Activated CD4-positive, alpha-beta T cell treated with anti-CD3 and anti-CD28 coated beads, Interleukin-2, amount 10 ng/mL, durations not matched to agents 7 days and 5 days (primary cell): Measurements from ENCODE around the gene NUDC. TPM values are rescaled to one million over a fixed set of nuclear protein-coding genes. Genes with fewer than 3 reads are reported as not detected.
A peak's percentile ranks its signal among the peaks of the same experiment; 100 is the strongest.
"Not testable (repeated sequence)": the region's sequence is repeated elsewhere in the genome, so short reads cannot be mapped to it uniquely, and the experiment has no call there.

Experiments
- CTCF ChIA-PET: fragments of 350-600 bp; sonication (Branson Sonifier 250); formaldehyde crosslinking; loops from one replicate; lab custom pipeline; 2021; ENCODE audit warnings: antibody characterized with exemption; lab: Charles Lee
- POLR2A ChIA-PET: fragments of 350-600 bp; sonication (Branson Sonifier 250); formaldehyde crosslinking; loops from one replicate; lab custom pipeline; 2021; ENCODE audit warnings: antibody characterized with exemption; lab: Charles Lee
- DNase-seq: peaks from one replicate; pipeline ENCODE4 v3.0.0-alpha.2; 2020
- H3K27ac Mint-ChIP-seq: one replicate; pipeline ENCODE4 v1.8.0; 2021; ENCODE audit warnings: mild to moderate bottlenecking, moderate library complexity, mixed read lengths
- H3K27me3 Mint-ChIP-seq: one replicate; pipeline ENCODE4 v1.8.0; 2021; ENCODE audit warnings: mixed read lengths
- H3K36me3 Mint-ChIP-seq: one replicate; pipeline ENCODE4 v1.8.0; 2021; ENCODE audit warnings: low read depth, mixed read lengths
- H3K4me1 Mint-ChIP-seq: one replicate; pipeline ENCODE4 v1.8.0; 2021; ENCODE audit warnings: mixed read lengths
- H3K4me3 Mint-ChIP-seq: one replicate; pipeline ENCODE4 v1.8.0; 2021; ENCODE audit warnings: mild to moderate bottlenecking, moderate library complexity, mixed read lengths
- H3K9me3 Mint-ChIP-seq: one replicate; pipeline ENCODE4 v1.8.0; 2021; ENCODE audit warnings: mixed read lengths
- total RNA-seq, 2 experiments: library from RNA; stranded (reverse); gene quantifications; one replicate each; pipeline ENCODE4 v1.2.3, GENCODE V29; 2021

The NUDC gene
- total RNA-seq, 2 experiments from 2014 or later = 56.2 to 64.5 TPM

DNA sequence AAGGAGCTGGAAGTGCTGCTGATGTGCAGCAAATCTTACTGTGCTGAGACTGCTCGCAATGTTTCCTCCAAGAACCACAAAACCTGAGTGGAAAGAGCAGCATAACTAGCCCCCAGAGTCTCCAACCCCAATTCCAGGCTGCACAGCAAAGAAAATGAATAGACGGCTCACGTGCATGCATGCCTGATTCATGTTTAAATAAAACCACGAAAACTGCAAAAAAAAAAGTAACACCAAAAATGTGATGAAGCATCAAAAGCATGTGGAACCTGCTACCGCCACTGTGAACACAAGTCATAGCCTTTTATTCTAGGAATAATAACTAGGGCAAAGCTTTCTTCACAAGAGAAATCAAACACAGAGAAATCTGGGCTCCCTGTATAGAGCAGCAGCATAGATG lies 62.3 kb downstream of the NUDC start:
- DNase-seq = no peak
- POLR2A ChIA-PET = no interaction called here

DNA sequence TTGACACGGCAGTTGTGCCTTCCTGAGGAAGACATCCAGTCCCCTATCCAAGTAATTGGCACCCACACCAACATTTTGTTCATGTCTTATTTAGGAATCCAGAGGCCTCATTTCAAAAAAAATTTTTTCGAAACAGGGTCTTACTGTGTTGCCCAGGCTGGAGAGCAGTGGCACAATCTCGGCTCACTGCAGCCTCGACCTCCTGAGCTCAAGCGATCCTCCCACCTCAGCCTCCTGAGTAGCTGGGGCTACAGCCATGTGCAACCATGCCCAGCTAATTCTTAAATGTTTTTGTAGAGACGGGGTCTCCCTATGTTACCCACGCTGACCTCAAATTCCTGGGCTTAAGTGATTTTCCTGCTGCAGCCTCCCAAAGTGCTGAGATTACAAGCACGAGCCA lies 62.7 kb downstream of the NUDC start:
- CTCF ChIA-PET = no interaction called here
- no peak for DNase-seq
- no peak overlapping the region for H3K27ac Mint-ChIP-seq

More for the DNA sequence above, 62.3 kb downstream of the NUDC start:
- Mint-ChIP-seq H3K9me3 (no peaks in the 10 kb centered on the region), H3K36me3 (no peaks in the 10 kb centered on the region), H3K27ac (no peak overlapping the region), H3K4me3 (no peak overlapping the region), H3K4me1 (no peaks in the 10 kb centered on the region), H3K27me3 (peaks cover 30% of the 10 kb centered on the region)
- CTCF ChIA-PET = no interaction called here

DNA sequence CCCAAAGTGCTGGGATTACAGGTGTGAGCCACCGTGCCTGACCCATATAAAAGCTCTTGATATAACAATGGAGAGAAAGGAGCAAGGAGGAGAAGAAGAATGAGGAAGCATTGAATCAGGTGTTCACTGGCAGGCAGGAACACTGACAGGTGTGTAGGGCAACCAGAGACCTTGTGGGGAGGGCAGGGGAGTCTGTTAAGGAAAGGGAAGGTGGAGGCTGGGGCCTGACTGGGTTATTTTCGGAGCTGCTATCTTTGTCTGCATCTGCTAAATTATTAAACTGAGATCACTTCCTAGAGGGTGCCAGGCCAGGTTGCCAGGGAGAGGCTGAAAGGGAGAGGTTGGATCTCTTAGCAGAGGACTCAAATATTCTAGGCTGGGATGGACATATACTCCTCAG lies 65.1 kb downstream of the NUDC start:
- no peaks in the 10 kb centered on the region for H3K9me3 Mint-ChIP-seq
- CTCF ChIA-PET = interaction anchor here (0.9 to 1.2 kb wide), 4 partner anchors 10 to 20 kb away, joined by 3 read pairs; no protein-coding TSS in a partner anchor
- H3K4me3 Mint-ChIP-seq = no peak overlapping the region
- peaks cover 50% of the 10 kb centered on the region for H3K27me3 Mint-ChIP-seq
- H3K4me1 Mint-ChIP-seq = peaks cover 5% of the 10 kb centered on the region
- DNase-seq = no peak
- no peak overlapping the region for H3K27ac Mint-ChIP-seq
- POLR2A ChIA-PET = no interaction called here
- no peaks in the 10 kb centered on the region for H3K36me3 Mint-ChIP-seq

More for the DNA sequence above, 62.7 kb downstream of the NUDC start:
- no peaks in the 10 kb centered on the region for H3K9me3 Mint-ChIP-seq
- peaks cover 30% of the 10 kb centered on the region for H3K27me3 Mint-ChIP-seq
- H3K36me3 Mint-ChIP-seq = no peaks in the 10 kb centered on the region
- no peak overlapping the region for H3K4me3 Mint-ChIP-seq
- no peaks in the 10 kb centered on the region for H3K4me1 Mint-ChIP-seq
- POLR2A ChIA-PET = no interaction called here

DNA sequence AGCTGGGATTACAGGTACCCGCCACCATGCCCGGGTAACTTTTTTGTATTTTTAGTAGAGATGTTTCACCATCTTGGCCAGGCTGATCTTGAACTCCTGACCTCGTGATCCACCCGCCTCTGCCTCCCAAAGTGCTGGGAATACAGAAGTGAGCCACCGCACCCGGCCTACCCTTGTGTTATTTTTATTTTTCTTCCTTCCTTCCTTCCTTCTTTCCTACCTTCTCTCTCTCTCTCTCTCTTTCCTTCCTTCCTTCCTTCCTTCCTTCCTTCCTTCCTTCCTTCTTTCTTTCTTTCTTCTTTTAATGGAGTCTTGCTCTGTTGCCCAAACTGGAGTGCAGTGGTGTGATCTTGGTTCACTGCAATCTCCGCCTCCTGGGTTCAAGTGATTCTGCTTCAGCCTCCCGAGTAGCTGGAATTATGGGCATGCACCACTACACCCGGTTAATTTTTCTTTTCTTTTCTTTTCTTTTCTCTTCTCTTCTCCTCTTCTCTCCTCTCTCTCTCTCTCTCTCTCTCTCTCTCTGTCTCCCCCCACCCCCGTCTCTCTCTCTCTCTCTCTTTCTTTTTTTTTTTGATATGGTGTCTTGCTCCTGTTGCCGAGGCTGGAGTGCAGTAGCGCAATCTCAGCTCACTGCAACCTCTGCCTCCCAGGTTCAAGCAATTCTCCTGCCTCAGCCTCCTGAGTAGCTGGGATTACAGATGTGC lies 68.0 kb downstream of the NUDC start:
- H3K27ac Mint-ChIP-seq, H3K4me3 Mint-ChIP-seq, POLR2A ChIA-PET, CTCF ChIA-PET, DNase-seq, H3K9me3 Mint-ChIP-seq, H3K36me3 Mint-ChIP-seq: not testable (repeated sequence)
- peaks cover 17% of the 10 kb centered on the region for H3K4me1 Mint-ChIP-seq
- H3K27me3 Mint-ChIP-seq = peaks cover 54% of the 10 kb centered on the region

DNA sequence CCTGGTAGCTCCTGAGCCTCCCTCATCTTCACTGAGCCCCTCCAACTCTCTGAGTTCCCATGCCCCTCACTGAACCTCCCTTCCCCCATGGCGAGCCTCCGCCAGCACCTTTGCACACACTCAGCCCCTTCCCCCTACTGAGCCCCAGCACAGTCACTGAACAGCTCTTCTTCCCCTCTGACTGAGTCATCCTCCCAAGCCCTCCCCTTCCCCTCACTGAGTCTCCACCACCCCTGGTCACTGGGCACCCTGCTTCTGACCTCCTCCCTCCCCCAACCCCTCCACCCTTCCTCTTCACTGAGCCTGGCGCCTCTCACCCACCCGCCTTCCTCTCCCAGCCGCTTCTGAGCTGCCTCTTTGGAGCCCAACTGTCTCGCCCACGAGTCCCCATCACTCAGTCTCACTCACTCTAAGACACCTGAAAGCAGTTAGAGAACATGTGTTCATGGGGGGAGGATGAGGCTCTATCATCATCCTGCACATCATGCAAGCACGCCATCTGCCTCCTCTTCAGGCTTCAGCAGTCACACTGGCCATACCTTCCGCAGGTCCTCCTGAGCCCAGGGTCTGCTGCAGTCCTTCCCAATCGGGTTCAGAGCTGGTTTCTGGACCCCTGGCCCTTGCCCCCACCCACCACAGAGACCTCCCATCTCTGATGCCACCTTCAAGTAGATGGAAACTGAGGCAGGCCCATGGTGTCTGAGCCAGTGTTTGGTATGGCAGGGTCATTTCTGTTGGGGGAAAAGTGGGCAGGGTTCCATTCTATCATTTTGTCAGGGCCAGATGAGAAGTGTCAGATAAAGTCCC lies 70.0 kb downstream of the NUDC start:
- Mint-ChIP-seq H3K9me3 (no peaks in the 10 kb centered on the region), H3K4me3 (no peak overlapping the region), H3K4me1 (peaks cover 17% of the 10 kb centered on the region), H3K36me3 (no peaks in the 10 kb centered on the region), H3K27me3 (peaks cover 64% of the 10 kb centered on the region), H3K27ac (no peak overlapping the region)
- no peak for DNase-seq
- CTCF ChIA-PET = no interaction called here
- POLR2A ChIA-PET = no interaction called here

DNA sequence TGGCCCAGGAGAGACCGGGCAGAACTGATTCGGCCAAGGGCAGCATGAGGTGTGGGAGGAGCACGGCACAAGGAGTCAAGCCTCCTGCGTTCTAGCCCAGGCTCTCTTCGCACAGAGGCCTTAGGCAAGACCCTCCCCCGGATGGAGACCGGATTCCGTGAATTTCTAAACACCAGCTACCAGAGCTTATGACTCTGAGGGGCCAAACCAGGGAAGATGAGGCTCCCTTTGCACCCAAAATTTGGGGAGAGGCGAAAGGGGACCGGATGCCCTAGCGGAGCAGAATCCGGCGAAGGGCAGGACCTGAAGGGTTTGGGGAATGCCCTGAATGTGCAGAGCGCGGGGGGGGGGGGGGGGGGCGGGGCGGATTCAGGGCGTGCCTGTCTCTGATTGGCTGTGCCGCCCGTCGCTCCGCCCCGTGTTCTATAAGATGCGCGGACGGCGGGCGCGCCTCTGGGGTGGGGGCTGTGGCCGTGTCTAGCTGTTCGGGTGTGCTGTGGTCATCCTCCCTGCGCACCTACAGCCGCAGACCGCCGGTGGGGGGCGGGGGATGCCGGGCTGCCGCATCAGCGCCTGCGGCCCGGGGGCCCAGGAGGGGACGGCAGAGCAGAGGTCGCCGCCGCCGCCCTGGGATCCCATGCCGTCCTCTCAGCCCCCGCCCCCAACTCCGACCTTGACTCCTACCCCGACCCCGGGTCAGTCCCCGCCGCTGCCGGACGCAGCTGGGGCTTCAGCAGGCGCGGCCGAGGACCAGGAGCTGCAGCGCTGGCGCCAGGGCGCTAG lies 71.9 kb downstream of the NUDC start, which contains the start of gene TRNP1:
TSS of gene TRNP1 (plus strand) at position 456 of the 783 bp plus-strand sequence. CDS start at position 551, 95 bp downstream.
- no peaks in the 10 kb centered on the region for H3K9me3 Mint-ChIP-seq
- no peak within 1 kb of the TSS for H3K27ac Mint-ChIP-seq
- CTCF ChIA-PET = interaction anchor here (0.6 to 1.4 kb wide), 2 partner anchors 161 to 736 kb away, joined by 3 read pairs; partner anchors contain the start of gene SLC9A1
- peak; percentile 73 for DNase-seq
- H3K4me3 Mint-ChIP-seq = peak within 1 kb of the TSS; percentile 72
- H3K36me3 Mint-ChIP-seq = no peaks in the 10 kb centered on the region
- POLR2A ChIA-PET = interaction anchor here (0.8 kb wide), 1 partner anchor 13 kb away, joined by 4 read pairs; no protein-coding TSS in a partner anchor
- peaks cover 22% of the 10 kb centered on the region for H3K4me1 Mint-ChIP-seq
- peaks cover 61% of the 10 kb centered on the region for H3K27me3 Mint-ChIP-seq

DNA sequence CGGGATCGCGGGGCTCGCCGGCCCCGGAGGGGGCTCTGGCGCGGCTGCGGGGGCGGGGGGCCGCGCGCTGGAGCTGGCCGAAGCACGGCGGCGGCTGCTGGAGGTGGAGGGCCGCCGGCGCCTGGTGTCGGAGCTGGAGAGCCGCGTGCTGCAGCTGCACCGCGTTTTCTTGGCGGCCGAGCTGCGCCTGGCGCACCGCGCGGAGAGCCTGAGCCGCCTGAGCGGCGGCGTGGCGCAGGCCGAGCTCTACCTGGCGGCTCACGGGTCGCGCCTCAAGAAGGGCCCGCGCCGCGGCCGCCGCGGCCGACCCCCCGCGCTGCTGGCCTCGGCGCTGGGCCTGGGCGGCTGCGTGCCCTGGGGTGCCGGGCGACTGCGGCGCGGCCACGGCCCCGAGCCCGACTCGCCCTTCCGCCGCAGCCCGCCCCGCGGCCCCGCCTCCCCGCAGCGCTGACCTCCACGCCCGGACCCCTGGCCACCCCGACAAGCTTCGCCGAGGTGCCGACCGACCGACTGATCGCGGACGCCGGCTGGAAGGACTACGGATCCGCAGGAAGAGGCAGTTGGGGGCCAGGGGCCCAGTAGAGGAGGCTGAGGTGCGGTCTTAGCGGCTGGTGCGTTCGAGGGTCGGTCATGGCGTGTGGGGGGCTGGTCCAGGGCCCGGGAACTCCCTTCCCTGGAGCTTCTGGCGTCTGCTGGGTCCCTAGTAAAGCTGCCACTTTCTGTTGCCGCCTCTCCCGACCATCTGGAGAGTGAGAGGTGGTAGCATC lies 72.7 kb downstream of the NUDC start:
- peak; percentile 25 for DNase-seq
- ChIA-PET CTCF (interaction anchor here (0.6 to 1.4 kb wide), 3 partner anchors 160 to 735 kb away, joined by 3 read pairs; partner anchors contain the start of gene SLC9A1), POLR2A (interaction anchor here (0.8 kb wide), 1 partner anchor 12 kb away, joined by 4 read pairs; no protein-coding TSS in a partner anchor)
- Mint-ChIP-seq H3K27ac (no peak overlapping the region), H3K4me1 (peaks cover 22% of the 10 kb centered on the region), H3K36me3 (no peaks in the 10 kb centered on the region), H3K4me3 (peak overlapping the region; percentile 69), H3K27me3 (peaks cover 59% of the 10 kb centered on the region), H3K9me3 (no peaks in the 10 kb centered on the region)

DNA sequence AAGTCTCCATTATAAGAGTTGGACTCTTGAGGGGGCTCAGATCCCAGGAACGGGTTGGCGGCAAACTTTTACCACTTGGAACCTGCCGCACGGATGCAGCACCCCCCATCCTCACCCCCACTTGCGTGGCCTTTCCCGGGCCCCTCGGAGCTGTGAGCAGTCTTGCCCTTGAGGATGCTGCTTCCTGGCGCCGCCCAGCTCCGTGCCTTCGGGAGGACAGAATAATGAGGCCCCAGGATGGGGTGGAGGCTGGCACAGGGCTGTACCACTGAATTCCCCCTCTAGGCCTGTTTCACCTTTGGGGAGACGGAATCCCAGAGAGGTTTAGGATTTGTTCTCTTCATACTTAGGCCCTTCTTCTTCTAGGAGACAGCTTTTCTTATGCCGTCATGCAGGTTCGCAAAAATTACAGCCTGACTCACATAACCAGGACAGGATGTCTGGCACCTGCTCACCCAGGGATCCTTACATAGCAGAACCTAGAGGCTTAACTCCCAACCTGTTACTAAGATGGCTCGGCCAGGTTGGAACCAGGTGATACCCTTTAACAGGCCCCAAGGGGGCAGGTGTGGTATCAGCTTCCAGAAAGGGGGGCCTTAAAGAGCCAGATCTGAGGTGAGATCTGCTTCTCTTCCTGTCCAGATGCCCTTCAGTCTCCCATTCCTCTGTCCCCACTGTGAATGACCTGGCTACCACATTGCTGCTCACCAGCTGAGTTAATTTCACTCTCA lies 73.4 kb downstream of the NUDC start:
- H3K36me3 Mint-ChIP-seq = no peaks in the 10 kb centered on the region
- CTCF ChIA-PET = interaction anchor here (0.6 kb wide), 2 partner anchors 82 to 403 kb away, joined by 3 read pairs; no protein-coding TSS in a partner anchor
- POLR2A ChIA-PET = no interaction called here
- no peaks in the 10 kb centered on the region for H3K9me3 Mint-ChIP-seq
- H3K4me3 Mint-ChIP-seq = peak overlapping the region; percentile 69
- H3K27me3 Mint-ChIP-seq = peaks cover 53% of the 10 kb centered on the region
- DNase-seq = no peak
- H3K27ac Mint-ChIP-seq = peak overlapping the region; percentile 19
- H3K4me1 Mint-ChIP-seq = peaks cover 22% of the 10 kb centered on the region

DNA sequence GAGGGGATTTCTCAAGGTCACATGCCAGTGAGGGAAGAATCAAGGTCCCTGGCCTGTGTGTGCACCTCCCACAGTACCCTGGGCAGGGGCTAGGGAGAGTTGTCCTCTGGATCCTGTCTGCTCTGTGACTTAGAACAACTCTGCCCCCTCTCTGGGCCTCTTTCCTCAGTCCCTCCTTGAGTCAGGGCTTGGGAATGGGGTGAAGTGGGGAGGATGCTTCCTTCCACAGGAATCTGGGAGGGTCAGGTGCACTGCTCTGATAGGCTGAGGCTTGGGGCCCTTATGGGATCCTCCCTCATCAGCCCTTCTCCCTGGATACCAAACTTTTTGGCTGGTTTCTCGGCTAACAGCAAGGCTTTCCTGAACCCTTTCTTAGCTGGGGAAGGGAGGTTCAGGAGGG lies 74.5 kb downstream of the NUDC start:
- Mint-ChIP-seq H3K4me1 (peaks cover 22% of the 10 kb centered on the region), H3K4me3 (no peak overlapping the region), H3K27me3 (peaks cover 45% of the 10 kb centered on the region), H3K36me3 (no peaks in the 10 kb centered on the region), H3K9me3 (no peaks in the 10 kb centered on the region), H3K27ac (no peak overlapping the region)
- CTCF ChIA-PET = interaction anchor here (0.6 to 4.0 kb wide), 6 partner anchors 9 to 83 kb away, joined by 3 to 30 read pairs (median 3); no protein-coding TSS in a partner anchor
- DNase-seq = no peak
- POLR2A ChIA-PET = no interaction called here
